HG03066 (cell line): Measurements from ENCODE around the gene ATP5MC2.
"Not testable (repeated sequence)": the region's sequence is repeated elsewhere in the genome, so short reads cannot be mapped to it uniquely, and the experiment has no call there.

Experiments
- ATAC-seq: cut with Tn5 transposase; IDR thresholded peaks from one replicate; pipeline ENCODE4 v1.9.1; 2021; ENCODE audit warnings: low read depth; ENCODE audit not compliant: unreplicated experiment

The ATP5MC2 gene

DNA sequence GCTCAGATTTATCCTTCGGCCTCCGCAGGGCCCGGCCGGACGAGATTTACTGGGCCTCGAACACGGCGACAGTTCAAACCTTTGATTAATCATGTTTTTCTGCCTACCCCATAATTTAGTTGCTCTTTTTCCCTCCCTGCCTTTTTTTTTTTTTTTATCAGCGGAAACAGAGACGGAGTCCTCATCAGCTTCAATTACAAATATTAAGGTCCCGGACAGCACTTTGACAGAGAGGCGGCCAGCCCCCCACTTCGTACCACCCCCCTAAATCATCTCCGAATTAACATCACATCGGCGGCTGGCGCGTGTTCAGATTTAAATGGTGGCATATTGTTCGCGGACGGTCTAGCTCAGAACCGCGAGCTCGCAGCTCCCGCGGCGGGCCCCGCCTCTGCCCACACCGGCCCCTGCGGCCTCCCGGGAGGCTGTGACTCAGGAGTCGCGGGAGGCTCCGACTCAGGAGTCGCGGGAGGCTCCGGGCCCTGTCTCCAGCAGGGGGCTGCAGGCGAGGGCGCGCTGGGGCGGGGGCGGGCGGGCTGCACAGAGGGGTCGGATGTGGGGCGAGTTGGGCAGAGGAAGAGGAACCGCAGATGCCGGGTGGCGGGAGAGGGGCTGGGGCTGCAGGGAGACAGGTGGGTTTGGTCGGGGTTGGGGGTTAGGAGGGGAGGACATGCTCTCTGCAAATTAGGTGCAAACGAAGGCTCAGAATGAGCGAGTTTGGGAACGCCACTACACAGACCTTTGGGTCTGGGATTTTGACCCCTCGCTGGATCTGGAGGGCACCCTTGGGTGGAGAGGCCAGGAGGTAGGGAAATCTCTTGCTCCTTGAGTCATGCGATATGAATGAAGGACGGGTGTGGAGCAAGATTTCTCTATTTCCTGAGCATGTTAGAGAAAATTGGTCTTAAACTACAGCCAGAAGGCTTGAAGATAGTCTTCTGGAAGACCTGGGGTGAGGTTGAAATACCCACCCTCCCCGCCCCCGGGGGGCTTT lies 19.6 kb upstream of the ATP5MC2 start:
- no peak for ATAC-seq

DNA sequence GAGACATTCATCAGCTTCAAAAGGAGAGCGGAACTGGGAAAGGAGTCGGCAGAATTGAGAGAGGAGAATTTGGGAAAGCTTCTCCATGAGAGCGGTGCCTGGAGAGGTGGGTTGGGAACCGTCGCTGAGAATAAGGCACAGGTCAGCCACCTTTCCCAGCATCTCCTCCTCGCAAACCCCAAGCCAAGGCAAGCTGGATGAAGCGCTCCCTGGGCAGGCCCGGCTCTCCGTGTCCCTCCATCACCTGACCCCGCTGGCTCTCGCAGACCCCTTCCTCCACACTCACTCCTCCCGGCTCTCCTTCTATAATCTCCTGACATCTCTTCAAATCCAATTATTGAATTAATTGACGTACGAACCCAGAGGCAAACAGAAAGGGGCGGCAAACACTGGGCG lies 18.9 kb upstream of the ATP5MC2 start:
- no peak for ATAC-seq

DNA sequence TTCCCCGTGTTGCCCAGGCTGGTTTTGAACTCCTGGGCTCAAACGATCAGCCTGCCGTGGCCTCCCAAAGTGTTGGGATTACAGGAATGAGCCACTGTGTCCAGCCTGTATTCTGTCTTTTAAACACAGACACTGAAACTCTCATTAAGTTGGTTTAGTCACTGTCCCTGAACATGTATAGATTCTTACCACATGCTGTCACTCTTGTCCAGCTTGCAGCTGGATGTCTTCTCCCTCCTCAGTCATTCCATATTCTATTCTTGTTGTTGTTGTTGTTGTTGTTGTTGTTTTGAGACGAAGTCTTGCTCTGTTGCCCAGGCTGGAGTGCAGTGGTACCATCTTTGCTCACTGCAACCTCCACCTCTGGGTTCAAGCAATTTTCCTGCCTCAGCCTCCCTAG lies 12.3 kb upstream of the ATP5MC2 start:
- ATAC-seq = no peak

DNA sequence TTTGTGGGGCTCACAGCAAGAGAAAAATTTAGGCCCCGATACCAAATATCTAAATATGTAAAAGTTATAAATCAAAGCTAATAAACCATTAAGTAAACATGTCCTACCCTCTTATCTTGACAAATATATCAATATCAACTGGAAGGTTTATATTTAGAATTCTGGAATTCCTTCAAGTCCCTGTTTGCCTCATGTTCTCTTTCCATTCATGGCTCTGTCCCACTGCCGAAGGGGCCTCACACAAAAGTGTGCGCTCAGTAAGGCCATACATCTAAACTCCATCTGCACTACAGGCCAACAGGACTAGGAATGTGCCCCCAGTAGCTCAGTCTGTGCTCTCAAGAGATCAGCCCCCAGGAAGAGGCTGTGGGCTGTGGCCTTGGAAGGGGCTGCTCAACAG lies 10.6 kb upstream of the ATP5MC2 start:
- no peak for ATAC-seq

DNA sequence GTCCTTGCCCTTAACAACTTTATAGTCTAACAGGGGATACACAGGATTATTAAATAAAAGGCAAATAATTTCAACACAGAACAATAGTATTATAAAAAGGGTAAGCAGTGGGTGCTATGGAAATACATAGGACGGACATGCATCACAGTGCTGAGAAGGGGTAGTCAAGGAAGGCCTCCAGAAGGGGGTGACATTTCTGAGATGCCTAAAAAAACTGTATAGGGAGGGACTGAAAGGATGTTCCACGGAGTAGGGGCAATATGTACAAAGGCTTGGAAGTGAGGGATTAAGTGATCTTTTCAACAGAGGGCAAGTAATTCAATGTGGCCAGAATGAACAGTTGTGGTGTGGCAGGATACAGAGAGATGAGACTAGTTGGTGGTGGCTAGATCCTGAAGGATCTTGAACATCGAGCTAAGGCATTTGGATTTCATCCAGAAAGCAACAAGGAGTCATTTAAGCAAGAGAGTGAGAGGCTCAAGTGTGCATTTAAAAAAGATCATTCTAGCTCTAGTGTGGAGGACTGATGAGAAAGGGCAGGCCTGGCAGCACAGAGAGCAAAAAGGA lies 8.9 kb upstream of the ATP5MC2 start:
- ATAC-seq = no peak

DNA sequence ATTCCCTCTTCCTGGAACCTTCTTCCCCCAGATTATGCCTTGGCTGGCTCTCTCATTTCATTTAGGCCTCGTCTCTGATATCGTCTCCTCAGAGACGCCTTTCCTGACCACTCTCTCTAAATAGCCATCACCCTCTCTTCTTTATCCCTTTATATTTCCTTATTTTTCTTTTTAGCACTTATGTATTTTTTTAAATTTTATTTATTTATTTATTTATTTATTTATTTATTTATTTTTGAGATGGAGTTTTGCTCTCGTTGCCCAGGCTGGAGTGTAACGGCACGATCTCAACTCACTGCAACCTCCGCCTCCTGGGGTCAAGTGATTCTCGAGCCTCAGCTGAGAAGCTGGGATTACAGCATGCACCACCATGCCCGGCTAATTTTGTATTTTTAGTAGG lies 8.1 kb upstream of the ATP5MC2 start:
- ATAC-seq = no peak

DNA sequence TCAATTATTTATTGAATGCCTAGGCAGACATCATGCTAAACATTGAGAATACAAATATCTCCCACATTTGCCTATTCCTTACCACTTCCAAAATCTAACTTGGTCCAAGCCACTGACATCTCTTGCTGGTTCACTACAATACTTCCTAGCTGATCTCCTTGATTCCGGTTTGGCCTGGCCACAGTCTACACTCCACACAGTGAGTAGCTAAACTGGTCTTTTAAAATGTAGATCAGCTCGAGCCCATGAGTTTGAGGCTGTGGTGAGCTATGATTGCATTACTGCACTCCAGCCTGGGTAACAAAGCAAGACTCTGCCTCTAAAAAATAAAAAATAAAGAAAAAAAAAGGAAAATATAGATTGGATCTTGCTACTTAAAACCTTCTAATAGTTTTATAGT lies 7.6 kb upstream of the ATP5MC2 start:
- no peak for ATAC-seq

DNA sequence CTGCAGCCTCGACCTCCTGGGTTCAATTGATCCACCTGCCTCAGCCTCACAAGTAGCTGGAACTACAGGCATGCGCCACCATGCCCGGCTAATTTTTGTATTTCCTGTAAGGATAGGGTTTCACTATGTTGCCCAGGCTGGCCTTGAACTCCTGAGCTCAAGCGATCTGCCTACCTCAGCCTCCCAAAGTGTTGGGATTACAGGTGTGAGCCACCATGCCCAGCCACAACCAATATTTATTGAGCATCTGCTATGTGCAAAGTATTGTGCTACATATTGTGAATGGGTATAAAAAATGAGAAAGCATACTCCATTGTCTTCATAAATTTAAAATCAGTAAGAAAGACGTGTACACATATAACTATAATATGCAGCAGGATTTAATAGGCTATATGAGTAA lies 4.2 kb upstream of the ATP5MC2 start:
- not testable (repeated sequence) for ATAC-seq

DNA sequence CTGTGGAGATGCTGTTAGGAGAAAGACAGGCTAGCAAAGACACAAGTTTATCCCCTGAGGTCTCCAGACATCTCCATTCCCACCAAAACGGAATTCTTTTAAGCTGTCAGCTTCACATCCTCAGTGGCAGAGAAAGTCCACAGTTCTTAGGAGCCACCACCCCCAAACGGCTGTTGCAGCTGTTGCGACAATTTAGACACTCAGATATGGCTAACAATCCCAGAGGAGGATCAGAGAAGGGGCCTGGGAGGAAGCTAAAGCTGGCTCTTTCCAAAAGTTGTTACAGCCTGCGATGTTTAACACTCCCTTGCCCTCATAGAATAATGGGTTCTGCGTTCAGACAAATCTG lies 1.9 kb upstream of the ATP5MC2 start:
- no peak for ATAC-seq

DNA sequence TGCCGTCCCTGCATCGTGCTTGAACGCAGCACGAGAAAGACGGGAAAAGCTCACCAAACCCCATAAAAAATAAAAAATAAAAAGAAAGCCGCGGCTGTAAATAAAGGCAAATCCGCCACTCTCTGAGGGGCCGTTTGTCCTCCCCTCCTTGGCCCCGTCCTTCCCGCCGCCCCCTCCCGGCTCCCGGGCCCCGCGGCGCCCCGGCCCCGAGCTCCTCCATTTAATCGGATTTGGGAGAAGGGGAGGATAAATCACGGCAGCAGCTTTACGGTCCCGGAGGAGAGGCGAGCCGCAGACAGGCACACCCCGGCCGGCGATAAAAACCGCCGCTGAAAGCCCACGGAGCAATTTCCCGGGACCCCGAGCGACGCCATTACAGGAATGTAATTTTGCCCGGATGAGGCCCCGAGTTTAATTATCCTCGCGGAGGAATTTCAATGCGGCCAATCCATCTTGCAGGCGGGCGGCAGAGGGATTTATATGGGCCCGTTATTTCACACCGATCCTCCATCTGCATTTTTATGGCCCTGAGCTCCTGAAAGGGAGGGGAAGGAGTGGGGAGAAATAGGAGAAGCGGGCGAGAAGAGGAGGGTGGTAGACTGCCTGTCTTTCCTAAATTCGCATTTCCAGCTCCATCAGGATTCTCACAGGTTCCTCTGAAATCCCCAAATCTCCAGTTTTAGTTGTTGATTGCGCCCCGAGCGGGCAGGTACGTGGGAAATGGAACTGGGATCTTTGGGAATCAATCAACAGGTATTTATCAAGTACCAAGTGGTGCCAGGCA lies 1.3 kb upstream of the ATP5MC2 start:
- ATAC-seq = no peak

DNA sequence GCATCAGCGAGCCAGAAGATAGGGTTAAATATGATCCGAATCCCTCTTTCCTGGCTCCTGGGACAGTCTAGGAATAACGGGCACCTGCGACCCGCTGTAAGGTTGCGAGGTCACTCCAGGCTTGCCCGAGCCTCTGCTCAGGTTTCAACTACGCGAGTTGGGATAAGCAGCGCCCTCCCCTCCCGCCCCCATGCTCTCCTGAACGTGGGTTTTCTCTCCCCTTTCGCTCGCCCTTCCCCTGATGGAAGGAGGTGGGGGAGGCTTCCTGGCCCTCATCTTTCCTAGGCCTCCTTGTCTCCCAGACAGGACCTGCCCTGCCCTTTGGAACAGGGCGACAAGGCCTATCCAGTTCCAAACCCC lies 753 bp upstream of the ATP5MC2 start:
- no peak for ATAC-seq

DNA sequence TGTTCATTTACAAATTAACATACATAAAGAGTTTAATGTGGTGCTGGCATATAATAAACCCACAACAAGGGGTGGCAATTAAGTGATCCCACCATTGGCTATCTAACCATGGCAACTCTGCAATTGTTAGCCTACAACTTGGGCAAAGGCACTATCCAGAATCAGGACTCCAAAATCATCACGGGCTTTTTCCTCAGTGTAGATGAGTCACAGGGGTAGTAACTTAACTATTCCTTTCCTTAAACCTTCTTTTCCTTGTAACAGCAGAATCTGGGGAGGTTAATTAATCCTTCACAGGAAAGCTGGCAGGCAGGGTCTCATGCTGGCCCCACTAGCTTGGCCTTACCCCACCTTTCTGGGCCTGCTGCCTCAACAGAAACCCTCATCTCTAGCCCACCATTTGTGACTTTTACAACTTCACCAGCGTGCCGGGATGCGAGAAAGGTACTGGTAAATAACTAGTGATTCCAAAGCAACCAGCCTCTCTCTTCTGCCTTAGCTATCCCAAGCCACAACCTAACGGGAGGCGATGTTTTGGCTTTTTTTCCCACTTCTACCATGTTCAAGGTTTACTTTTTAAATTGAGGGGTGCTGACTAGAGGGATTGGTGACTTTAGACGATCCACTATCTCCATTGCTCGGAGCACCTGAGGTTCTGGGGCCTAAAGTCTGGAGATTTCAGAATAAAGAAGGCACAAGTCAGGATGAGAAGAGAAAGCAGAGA lies 744 bp downstream of the ATP5MC2 start:
- no peak for ATAC-seq

DNA sequence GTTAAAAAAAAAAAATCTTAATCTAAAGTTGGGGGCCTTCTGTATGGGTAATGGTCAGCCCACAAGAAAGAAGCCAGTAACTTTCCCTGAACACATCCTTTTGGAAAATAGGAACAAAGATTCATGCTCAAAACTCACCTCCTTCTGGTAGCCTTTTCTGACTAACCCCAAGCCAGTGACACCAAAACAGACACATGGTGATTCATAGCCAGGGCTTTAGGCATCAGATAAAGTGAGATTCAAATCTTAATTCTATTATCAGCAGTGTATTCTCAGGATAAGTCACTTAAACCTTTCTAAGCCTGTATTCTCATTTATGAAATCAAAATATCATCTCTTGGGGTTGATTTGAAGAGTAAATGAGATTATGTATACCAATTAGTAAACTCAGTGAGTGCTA lies 4.9 kb downstream of the ATP5MC2 start:
- no peak for ATAC-seq

DNA sequence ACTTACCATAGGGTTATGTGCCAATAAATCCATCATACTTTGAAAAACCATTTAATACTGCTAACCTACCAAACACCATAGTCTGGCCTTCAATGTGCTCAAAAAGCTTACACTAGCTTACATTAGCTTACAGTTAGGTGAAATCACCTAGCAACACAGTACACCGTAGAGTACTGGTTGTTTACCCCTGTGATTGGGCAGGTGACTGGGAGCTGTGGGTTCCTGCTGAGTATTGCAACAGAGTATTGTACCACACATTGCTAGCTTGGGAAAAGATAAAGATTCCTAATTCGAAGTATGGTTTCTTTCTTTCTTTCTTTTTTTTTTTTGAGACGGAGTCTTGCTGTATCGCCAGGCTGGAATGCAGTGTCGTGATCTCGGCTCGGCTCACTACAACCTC lies 5.6 kb downstream of the ATP5MC2 start:
- no peak for ATAC-seq

DNA sequence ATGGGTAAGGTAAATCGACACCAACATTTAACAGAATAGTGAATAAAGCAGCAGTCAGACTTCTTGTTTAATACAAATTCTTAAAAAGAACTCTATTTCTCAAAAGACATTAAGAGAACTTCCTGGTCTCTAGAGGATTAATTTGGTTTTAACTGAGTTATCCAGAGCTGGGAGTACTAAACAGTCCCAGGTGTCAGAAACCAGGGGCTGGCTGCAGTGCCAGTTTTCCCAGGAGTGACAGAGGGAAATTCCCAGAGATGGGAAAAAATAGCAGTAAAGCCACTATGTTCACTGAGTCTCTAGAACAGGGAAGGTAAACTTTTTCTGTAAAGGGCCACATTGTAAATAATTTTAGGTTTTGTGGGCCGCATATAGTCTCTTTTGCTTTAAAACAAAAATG lies 8.8 kb downstream of the ATP5MC2 start:
- no peak for ATAC-seq

DNA sequence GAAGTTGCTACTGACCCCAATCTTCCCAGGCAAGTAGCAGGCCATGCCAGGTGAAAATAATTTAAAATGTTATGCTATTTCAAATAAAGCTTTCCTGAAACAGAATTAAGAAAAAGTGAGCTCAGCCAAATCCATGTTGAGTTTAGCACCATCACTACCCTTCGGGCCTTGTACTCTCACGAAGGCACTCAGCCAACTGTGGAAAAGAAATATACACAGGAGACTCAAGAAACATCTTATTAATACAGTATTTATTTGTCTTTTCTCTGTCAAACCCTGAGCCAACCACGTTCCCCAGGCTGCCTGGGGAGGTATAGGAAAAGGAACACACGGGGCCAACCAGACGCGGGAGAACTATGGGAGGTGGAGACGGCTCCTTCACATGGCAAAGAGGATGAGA lies 10.9 kb downstream of the ATP5MC2 start:
- ATAC-seq = no peak

DNA sequence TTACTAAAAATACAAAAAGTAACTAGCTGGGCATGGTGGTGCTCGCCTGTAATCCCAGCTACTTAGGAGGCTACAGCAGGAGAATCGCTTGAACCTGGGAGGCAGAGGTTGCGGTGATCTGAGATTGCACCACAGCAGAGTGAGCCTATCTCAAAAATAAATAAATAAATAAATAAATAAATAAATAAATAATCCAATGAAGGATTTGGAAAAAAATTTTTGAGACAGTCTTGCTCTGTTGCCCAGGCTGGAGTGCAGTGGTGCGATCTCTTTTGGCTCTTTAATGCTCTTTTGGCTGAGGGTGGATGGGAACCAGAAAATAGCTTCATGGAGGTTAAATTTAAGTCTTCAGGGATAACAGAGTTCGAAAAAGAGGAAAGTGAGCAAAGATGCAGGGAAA lies 11.7 kb downstream of the ATP5MC2 start:
- no peak for ATAC-seq

DNA sequence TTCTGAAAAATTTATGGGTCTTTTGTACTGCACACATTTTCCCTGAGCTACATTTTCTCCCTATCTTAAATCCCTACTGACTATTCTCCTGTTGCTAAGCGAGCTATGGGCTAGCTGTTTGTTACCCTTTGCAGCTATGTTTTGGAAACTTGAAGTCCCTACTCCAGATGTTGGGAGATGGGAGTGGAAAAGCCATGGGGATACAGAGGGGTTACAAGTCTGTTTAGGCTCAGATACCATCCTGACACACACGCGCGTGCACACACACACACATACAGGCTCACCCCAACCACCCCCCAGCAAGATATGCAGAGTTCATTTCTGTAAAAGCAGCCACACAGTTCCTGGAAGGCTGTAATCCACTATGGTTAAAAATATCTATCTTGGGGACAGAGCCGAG lies 15.8 kb downstream of the ATP5MC2 start:
- ATAC-seq = no peak

DNA sequence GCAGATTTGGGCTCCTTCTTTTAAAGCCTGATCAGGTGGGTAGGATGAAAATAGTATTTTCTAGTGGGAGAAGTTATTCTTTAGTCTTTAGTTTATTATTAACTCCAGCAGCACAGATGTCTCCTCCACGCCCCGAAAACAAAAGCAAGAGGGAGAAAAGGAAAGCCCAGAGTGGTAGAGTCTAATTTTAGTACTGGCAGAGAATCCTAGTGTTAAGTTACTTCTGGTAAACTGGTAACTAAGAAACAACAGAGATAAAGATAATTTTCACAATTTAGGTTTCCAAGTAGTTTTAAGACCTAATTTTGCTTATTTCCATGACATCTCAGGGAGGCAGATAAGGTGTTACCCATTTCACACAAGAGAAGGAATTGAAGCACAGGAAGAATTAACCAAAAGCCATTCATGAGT lies 16.3 kb downstream of the ATP5MC2 start:
- no peak for ATAC-seq

DNA sequence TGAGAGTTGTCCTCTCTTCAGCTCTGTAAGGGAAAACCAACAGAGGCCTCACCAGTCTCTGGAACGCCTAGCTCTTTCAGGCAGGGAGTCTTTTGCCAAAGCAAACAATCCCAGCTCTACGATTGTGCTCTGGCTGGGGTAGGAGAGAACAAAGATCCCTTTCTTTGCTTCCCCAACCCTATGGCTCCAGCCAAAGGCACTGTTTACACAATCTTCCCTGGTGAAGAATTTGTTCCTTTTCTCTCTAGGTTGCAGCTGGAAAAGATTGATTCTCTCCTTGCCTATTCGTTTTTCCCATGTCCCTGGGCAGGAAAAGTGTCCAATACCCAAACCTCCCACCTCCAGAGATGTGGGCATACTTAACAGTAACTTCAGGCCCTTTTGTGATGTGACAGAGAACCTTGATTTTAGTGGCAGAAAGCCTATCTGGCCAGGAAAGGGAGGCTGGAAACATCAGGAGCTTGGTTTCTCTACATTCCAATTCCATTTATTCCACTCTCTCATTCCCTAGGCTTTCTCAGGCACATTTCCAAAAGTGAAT lies 16.8 kb downstream of the ATP5MC2 start:
- no peak for ATAC-seq

DNA sequence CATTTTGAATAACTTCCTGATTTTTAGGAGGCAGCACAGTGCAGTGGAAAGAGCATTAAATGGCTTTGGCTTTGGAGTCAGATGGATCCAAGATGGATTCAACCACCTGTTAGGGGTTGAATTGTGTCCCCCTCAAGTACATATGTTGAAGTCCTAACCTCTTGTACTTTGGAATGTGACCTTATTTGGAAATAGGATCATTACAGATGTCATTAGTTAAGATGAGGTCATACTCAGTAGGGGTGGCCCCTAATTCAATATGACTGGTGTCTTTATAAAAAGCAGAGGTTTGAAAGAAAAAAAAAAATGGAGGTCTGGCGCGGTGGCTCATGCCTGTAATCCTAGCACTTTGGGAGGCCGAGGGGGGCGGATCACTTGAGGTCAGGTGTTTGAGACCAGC lies 18.8 kb downstream of the ATP5MC2 start:
- no peak for ATAC-seq
